Astrocyte (in vitro differentiated cells and primary cell): ENCODE results near the gene DTNA. TPM values are rescaled to one million over a fixed set of nuclear protein-coding genes. Genes with fewer than 3 reads are reported as not detected.

ENCODE experiments used
- DNase-seq: peaks from one replicate; pipeline ENCODE4 v3.0.0-alpha.2; 2010; ENCODE audit warnings: low read depth
- FAIRE-seq: peaks from 2 replicates; lab custom pipeline; 2011; peaks lifted over from hg19 to GRCh38; lab: Jason Lieb, UNC
- H2AFZ ChIP-seq: 2 replicates; pipeline ENCODE4 v1.6.0; 2012; ENCODE audit warnings: low read depth, low read length, inconsistent platforms
- H3K27ac ChIP-seq: 2 replicates; pipeline ENCODE4 v1.5.1; 2011; ENCODE audit warnings: low read depth, low read length, inconsistent platforms
- H3K27me3 ChIP-seq: 2 replicates; pipeline ENCODE4 v1.6.0; 2011; ENCODE audit warnings: low read length, inconsistent platforms; ENCODE audit not compliant: insufficient read depth
- H3K36me3 ChIP-seq: 2 replicates; pipeline ENCODE4 v1.5.1; 2011; ENCODE audit warnings: low read length, inconsistent platforms; ENCODE audit not compliant: insufficient read depth
- H3K4me1 ChIP-seq: 2 replicates; pipeline ENCODE4 v1.5.1; 2011; ENCODE audit warnings: low read length, inconsistent platforms; ENCODE audit not compliant: insufficient read depth
- H3K4me2 ChIP-seq: 2 replicates; pipeline ENCODE4 v1.6.0; 2012; ENCODE audit warnings: low read length, inconsistent platforms
- H3K4me3 ChIP-seq: 2 replicates; pipeline ENCODE4 v1.5.1; 2011; ENCODE audit warnings: low read depth, mild to moderate bottlenecking, low read length, inconsistent platforms; ENCODE audit not compliant: insufficient read depth
- H3K79me2 ChIP-seq: 2 replicates; pipeline ENCODE4 v1.6.0; 2012; ENCODE audit warnings: mild to moderate bottlenecking, low read length, inconsistent platforms; ENCODE audit not compliant: insufficient read depth
- H3K9ac ChIP-seq: 2 replicates; pipeline ENCODE4 v1.6.0; 2012; ENCODE audit warnings: mild to moderate bottlenecking, low read length, inconsistent platforms
- H3K9me3 ChIP-seq: 2 replicates; pipeline ENCODE4 v1.5.1; 2012; ENCODE audit warnings: low read depth, mild to moderate bottlenecking, low read length, inconsistent platforms; ENCODE audit not compliant: insufficient read depth
- H4K20me1 ChIP-seq: 2 replicates; pipeline ENCODE4 v1.6.0; 2012; ENCODE audit warnings: low read length, inconsistent platforms; ENCODE audit not compliant: insufficient read depth
- H3K27ac Mint-ChIP-seq: one replicate; pipeline ENCODE4 v1.8.0; 2021; ENCODE audit warnings: mild to moderate bottlenecking, mixed read lengths; ENCODE audit not compliant: unreplicated experiment
- H3K27me3 Mint-ChIP-seq: one replicate; pipeline ENCODE4 v1.8.0; 2021; ENCODE audit warnings: low read depth, mixed read lengths; ENCODE audit not compliant: unreplicated experiment
- H3K36me3 Mint-ChIP-seq: one replicate; pipeline ENCODE4 v1.8.0; 2021; ENCODE audit warnings: low read depth, mixed read lengths; ENCODE audit not compliant: unreplicated experiment
- H3K4me1 Mint-ChIP-seq: one replicate; pipeline ENCODE4 v1.8.0; 2021; ENCODE audit warnings: low read depth, mixed read lengths; ENCODE audit not compliant: unreplicated experiment
- H3K4me3 Mint-ChIP-seq: one replicate; pipeline ENCODE4 v1.8.0; 2021; ENCODE audit warnings: mild to moderate bottlenecking, moderate library complexity, mixed read lengths; ENCODE audit not compliant: unreplicated experiment
- H3K9me3 Mint-ChIP-seq: one replicate; pipeline ENCODE4 v1.8.0; 2021; ENCODE audit warnings: mild to moderate bottlenecking, mixed read lengths; ENCODE audit not compliant: unreplicated experiment
- EZH2 ChIP-seq: IDR thresholded peaks from 2 replicates; pipeline ENCODE4 v1.6.1; 2012; ENCODE audit warnings: mild to moderate bottlenecking, low read length, inconsistent platforms; ENCODE audit not compliant: insufficient read depth
- total RNA-seq: library from RNA; stranded (reverse); gene quantifications from 2 replicates; pipeline ENCODE4 v1.2.1, GENCODE V29; 2021
- TF ChIP-seq, protein P1 (sequence below): IDR thresholded peaks from 2 replicates; pipeline ENCODE4 v1.5.1; 2011; ENCODE audit warnings: low read depth, mild to moderate bottlenecking, inconsistent platforms, low read length, moderate library complexity; ENCODE audit not compliant: insufficient read depth

DTNA gene
- total RNA-seq, 1 donor from 2014 or later, result 41.1 TPM

DNA sequence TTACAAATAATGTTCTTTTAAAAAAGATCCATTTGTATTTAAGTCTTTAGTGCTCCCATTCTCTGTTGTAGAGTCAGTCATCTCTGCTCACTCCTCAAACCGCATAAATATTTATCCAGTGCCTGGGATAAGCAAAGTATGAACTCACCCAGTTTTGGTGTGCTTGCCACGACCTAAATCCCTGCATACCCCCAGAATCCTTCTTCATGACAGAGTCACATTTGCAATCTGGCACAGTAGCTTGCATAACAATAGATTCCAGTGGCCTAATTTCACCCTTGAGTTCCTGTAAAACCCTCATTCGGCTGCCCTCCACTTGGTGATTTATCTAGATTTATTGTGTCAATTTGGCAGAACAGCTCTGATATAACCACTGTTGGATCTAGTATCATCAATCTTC, 92.9 kb downstream of the DTNA start:
- peak; percentile 80 for DNase-seq
- no peak overlapping the region for H2AFZ ChIP-seq
- H3K79me2 ChIP-seq, result no peaks in the 10 kb centered on the region
- Mint-ChIP-seq H3K4me1 (peaks cover 14% of the 10 kb centered on the region), H3K4me3 (no peak overlapping the region), H3K36me3 (no peaks in the 10 kb centered on the region), H3K9me3 (peaks cover 2% of the 10 kb centered on the region), H3K27ac (no peak overlapping the region), H3K27me3 (no peaks in the 10 kb centered on the region)
- no peaks in the 10 kb centered on the region for H3K9me3 ChIP-seq
- H3K4me1 ChIP-seq, result peaks cover 8% of the 10 kb centered on the region
- H3K9ac ChIP-seq, result no peak overlapping the region
- no peaks in the 10 kb centered on the region for H4K20me1 ChIP-seq
- no peaks in the 10 kb centered on the region for H3K27me3 ChIP-seq
- H3K36me3 ChIP-seq, result no peaks in the 10 kb centered on the region
- H3K4me3 ChIP-seq, result no peak overlapping the region
- H3K4me2 ChIP-seq, result no peak overlapping the region
- TF ChIP-seq, protein P1, sequence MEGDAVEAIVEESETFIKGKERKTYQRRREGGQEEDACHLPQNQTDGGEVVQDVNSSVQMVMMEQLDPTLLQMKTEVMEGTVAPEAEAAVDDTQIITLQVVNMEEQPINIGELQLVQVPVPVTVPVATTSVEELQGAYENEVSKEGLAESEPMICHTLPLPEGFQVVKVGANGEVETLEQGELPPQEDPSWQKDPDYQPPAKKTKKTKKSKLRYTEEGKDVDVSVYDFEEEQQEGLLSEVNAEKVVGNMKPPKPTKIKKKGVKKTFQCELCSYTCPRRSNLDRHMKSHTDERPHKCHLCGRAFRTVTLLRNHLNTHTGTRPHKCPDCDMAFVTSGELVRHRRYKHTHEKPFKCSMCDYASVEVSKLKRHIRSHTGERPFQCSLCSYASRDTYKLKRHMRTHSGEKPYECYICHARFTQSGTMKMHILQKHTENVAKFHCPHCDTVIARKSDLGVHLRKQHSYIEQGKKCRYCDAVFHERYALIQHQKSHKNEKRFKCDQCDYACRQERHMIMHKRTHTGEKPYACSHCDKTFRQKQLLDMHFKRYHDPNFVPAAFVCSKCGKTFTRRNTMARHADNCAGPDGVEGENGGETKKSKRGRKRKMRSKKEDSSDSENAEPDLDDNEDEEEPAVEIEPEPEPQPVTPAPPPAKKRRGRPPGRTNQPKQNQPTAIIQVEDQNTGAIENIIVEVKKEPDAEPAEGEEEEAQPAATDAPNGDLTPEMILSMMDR, result no peak
- no peak for TF ChIP-seq EZH2
- no peak for FAIRE-seq
- H3K27ac ChIP-seq, result no peak overlapping the region

DNA sequence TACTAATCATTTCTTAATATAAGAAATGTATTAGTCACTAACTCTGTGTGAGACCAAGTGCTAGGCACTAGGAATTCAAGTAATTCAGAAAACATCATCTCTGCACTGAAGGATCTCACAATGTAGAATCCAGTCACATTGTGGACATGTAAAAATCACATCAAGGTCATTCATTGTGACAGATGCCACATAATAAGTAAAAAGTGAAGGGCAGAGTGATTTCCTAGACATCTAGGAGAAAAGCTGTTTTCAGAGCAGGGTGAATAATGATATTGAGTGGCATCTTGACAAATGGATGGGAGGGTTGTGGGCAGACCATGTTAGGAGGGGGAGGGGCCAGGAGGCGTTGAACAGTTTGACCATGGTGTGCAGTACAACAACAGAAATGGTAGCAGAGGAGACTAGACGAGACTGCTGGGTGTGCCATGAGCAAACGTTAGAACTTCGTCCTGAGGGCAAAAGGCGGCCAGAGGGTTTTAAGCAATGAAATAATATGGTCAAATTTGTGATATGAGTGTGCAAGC, 93.8 kb downstream of the DTNA start:
- no peaks in the 10 kb centered on the region for H3K9me3 ChIP-seq
- no peaks in the 10 kb centered on the region for H3K27me3 ChIP-seq
- Mint-ChIP-seq H3K36me3 (no peaks in the 10 kb centered on the region), H3K9me3 (peaks cover 2% of the 10 kb centered on the region), H3K27me3 (no peaks in the 10 kb centered on the region), H3K27ac (no peak overlapping the region), H3K4me1 (peaks cover 14% of the 10 kb centered on the region), H3K4me3 (no peak overlapping the region)
- no peak overlapping the region for H2AFZ ChIP-seq
- no peak overlapping the region for H3K27ac ChIP-seq
- no peak overlapping the region for H3K9ac ChIP-seq
- no peaks in the 10 kb centered on the region for H3K79me2 ChIP-seq
- no peaks in the 10 kb centered on the region for H3K36me3 ChIP-seq
- peaks cover 8% of the 10 kb centered on the region for H3K4me1 ChIP-seq
- no peak overlapping the region for H3K4me2 ChIP-seq
- no peak for TF ChIP-seq EZH2
- TF ChIP-seq, protein P1, result no peak
- FAIRE-seq, result no peak
- DNase-seq, result no peak
- H4K20me1 ChIP-seq, result no peaks in the 10 kb centered on the region
- no peak overlapping the region for H3K4me3 ChIP-seq

DNA sequence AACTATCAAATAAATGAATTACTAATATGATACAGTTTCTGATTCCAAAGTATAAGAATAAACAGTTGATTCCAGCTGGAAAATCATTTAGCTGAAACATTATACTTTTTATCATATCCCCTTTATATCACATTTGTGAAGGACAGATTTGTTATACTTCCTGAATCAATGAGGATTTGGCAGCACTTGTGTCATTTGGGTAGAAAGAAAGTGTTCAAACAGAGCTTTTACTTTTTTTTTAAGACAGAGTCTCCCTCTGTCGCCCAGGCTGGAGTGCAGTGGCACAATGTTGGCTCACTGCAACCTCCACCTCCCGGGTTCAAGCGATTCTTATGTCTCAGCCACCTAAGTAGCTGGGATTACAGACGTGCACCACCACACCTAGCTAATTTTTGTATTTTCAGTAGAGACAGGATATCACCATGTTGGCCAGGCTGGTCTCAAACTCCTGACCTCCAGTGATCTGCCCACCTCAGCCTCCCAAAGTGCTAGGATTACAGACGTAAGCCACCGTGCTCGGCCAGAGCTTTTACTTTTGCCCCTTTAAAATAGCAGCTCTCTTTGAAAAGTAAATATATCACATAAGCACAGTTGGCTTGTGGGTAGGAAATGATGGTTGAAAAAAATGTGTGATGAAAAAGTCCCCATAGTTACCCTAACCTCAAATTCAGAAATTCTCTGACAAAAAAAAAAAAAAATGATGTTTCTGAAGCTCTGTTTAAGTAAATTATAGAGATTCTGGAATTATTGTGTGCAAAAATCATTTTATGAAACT, 95.2 kb downstream of the DTNA start:
- Mint-ChIP-seq H3K36me3 (no peaks in the 10 kb centered on the region), H3K4me3 (no peak overlapping the region), H3K9me3 (peaks cover 2% of the 10 kb centered on the region), H3K27me3 (no peaks in the 10 kb centered on the region), H3K4me1 (peaks cover 14% of the 10 kb centered on the region), H3K27ac (no peak overlapping the region)
- Histone ChIP-seq H3K79me2 (no peaks in the 10 kb centered on the region), H3K4me2 (no peak overlapping the region), H3K4me3 (no peak overlapping the region), H3K27me3 (no peaks in the 10 kb centered on the region), H3K27ac (no peak overlapping the region), H3K9ac (no peak overlapping the region), H3K9me3 (no peaks in the 10 kb centered on the region), H2AFZ (no peak overlapping the region), H3K36me3 (no peaks in the 10 kb centered on the region), H3K4me1 (peaks cover 8% of the 10 kb centered on the region), H4K20me1 (no peaks in the 10 kb centered on the region)
- TF ChIP-seq, protein P1, result no peak
- TF ChIP-seq EZH2, result no peak
- DNase-seq (no peak), FAIRE-seq (no peak)
